T-helper 2 cell treated with Interferon-gamma antibody and Interleukin-4, amounts not matched to agents 5 μg/mL and 100 μg/mL, for 36 hours (primary cell): ENCODE results near the gene ASMT.

ENCODE experiments used
- DNase-seq: peaks from one replicate; pipeline ENCODE4 v3.0.0; 2021; ENCODE audit warnings: low spot score
- H3K27ac Mint-ChIP-seq: one replicate; pipeline ENCODE4 v1.8.0; 2021; ENCODE audit warnings: mild to moderate bottlenecking, mixed read lengths
- H3K27me3 Mint-ChIP-seq: one replicate; pipeline ENCODE4 v1.8.0; 2021; ENCODE audit warnings: low read depth, mixed read lengths
- H3K36me3 Mint-ChIP-seq: one replicate; pipeline ENCODE4 v1.8.0; 2021; ENCODE audit warnings: low read depth, mixed read lengths
- H3K4me1 Mint-ChIP-seq: one replicate; pipeline ENCODE4 v1.8.0; 2021; ENCODE audit warnings: low read depth, mixed read lengths
- H3K4me3 Mint-ChIP-seq: one replicate; pipeline ENCODE4 v1.8.0; 2022; ENCODE audit warnings: mild to moderate bottlenecking, moderate library complexity, mixed read lengths
- H3K9me3 Mint-ChIP-seq: one replicate; pipeline ENCODE4 v1.8.0; 2021; ENCODE audit warnings: mixed read lengths

The ASMT gene

GRCh38 chrX:1592470-1593142, 22.3 kb upstream of the ASMT start:
- Mint-ChIP-seq H3K36me3 (peaks cover 44% of the 10 kb centered on the region), H3K9me3 (no peaks in the 10 kb centered on the region), H3K4me3 (peak overlapping the region; percentile 95), H3K27ac (peak overlapping the region; percentile 91), H3K27me3 (no peaks in the 10 kb centered on the region), H3K4me1 (peaks cover 15% of the 10 kb centered on the region)
- DNase-seq, result peak; percentile 46

GRCh38 chrX:1593286-1594271, 21.3 kb upstream of the ASMT start:
- H3K27me3 Mint-ChIP-seq, result no peaks in the 10 kb centered on the region
- peaks cover 49% of the 10 kb centered on the region for H3K36me3 Mint-ChIP-seq
- no peaks in the 10 kb centered on the region for H3K9me3 Mint-ChIP-seq
- H3K4me1 Mint-ChIP-seq, result peaks cover 15% of the 10 kb centered on the region
- DNase-seq, result peak; percentile 4
- H3K27ac Mint-ChIP-seq, result peak overlapping the region; percentile 85
- peak overlapping the region; percentile 95 for H3K4me3 Mint-ChIP-seq

DNA sequence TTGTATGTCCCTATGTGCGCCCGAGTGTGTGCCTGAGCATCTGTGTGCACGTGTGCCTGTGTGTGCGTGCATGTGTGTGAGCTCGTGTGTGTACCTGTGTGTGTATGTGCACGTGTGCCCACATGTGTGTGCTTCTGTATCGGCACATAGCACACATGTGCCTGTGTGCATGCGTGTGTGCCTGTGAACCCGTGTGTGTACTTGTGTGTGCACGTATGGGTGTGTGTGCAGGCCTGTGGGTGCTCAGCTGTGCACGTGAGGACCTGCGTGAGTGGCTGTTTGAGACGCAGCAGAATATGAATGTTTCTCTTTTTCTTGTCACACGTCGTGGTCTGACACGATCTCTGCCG, 19.2 kb upstream of the ASMT start:
- Mint-ChIP-seq H3K4me3 (no peak overlapping the region), H3K4me1 (peaks cover 10% of the 10 kb centered on the region), H3K36me3 (peaks cover 60% of the 10 kb centered on the region), H3K27me3 (no peaks in the 10 kb centered on the region), H3K27ac (no peak overlapping the region), H3K9me3 (no peaks in the 10 kb centered on the region)
- no peak for DNase-seq

DNA sequence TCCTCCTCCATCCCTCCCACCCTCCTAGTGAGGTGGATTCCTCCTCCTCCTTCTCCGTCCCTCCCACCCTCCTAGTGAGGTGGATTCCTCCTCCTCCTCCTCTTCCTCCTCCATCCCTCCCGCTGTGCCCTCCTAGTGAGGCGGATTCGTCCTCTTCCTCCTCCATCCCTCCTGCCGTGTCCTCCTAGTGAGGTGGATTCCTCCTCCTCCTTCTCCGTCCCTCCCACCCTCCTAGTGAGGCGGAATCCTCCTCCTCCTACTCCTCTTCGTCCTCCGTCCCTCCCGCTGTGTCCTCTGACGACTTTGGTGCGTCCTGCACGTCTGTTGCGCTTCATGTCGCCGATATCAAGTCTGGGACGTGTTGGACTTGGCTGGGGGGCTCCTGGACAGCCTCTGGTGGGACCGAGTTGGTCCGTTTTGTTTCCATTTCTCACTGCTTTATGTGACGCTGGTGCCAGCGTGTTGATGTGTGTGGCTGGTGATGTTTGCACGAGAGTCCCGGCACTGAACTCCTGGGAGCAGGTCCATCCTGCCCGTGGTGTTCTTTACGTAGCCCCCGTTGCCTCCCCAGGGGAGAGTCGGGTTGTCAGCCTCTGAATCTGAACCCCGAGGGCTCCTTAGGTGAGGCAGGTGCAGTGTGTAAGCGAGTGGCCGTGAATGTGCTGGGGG, 18.0 kb upstream of the ASMT start:
- peaks cover 66% of the 10 kb centered on the region for H3K36me3 Mint-ChIP-seq
- no peaks in the 10 kb centered on the region for H3K9me3 Mint-ChIP-seq
- no peaks in the 10 kb centered on the region for H3K27me3 Mint-ChIP-seq
- no peak overlapping the region for H3K4me3 Mint-ChIP-seq
- DNase-seq, result no peak
- no peak overlapping the region for H3K27ac Mint-ChIP-seq
- H3K4me1 Mint-ChIP-seq, result peaks cover 8% of the 10 kb centered on the region

DNA sequence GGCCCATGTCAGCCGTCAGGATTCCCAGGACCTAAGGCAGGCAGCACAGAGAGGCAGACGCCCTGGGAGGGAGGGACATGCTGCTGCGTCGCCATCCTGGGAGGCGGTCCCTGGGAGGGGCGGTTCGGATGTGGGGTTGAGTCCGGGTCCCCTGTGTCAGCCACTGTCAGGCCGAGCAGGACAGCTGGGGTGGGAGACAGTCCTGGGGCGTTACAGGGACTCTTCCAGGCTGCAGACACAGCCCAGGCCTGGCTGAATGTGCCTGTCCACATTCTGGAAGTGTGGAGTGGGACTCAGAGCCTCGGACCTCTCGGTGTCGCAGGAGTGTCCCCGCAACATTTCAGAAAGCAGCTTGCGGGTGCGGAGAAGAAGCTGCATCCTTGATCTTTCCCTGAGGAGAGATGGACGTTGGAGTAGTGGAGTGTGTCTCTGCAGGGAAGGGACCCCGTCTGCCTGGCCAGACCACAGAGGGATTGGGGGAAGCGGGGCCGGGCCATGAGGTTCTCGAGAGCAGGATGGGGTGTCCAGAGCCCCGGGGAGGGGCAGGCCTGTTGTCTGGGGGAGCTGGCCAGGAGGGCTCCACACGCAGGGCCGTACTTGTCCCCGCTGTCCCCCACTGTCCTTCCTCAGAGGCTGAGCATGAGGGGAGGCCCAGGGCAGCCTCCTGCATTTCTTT, 17.4 kb upstream of the ASMT start:
- H3K4me1 Mint-ChIP-seq, result peaks cover 8% of the 10 kb centered on the region
- no peak overlapping the region for H3K4me3 Mint-ChIP-seq
- DNase-seq, result peak; percentile 3
- no peak overlapping the region for H3K27ac Mint-ChIP-seq
- peaks cover 68% of the 10 kb centered on the region for H3K36me3 Mint-ChIP-seq
- no peaks in the 10 kb centered on the region for H3K27me3 Mint-ChIP-seq
- H3K9me3 Mint-ChIP-seq, result no peaks in the 10 kb centered on the region

DNA sequence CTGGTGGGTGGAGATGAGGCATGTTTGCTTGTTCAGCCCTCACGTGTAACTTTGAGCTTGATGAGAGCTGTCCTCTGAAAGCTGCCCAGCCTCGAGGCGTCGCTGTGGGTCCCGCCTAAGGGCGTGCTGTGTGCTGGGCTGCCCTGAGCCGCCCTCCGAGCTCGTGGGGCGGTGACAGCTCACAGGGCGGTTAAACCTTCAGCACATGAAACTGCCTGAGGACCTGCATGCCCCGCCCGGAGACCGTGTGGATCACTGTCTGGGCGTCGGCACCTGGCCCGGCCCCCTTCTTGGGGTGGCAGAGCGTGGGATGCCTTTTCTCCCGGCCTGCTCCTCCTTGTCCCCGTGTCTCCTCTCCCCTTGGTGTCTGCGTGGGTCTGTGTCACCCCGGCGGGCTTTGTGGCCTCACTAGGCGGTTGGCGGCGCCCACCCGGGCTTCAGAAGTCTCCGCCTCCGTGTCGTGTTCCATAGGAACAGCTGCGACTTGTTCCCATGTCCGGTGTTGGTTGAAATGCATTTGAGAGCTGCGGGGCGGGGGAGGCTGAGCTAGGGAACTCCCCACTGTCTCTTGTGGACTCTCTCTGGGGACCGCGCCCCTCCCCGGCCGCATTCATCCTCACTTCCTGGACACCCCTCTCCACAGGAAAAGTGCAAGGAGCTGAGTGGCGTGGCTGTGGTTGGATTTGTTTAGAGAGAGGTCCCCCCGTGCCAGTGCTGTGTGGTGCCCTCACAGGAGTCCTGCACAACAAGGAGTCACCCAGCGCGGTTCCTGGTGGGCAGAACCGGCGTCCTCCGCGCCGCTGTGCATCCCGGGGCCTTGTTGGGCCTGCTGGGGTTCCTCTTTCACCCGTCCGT, 16.6 kb upstream of the ASMT start:
- DNase-seq, result peak; percentile 1
- Mint-ChIP-seq H3K4me1 (peaks cover under 1% of the 10 kb centered on the region), H3K27ac (peak overlapping the region; percentile 31), H3K36me3 (peaks cover 65% of the 10 kb centered on the region), H3K9me3 (no peaks in the 10 kb centered on the region), H3K27me3 (no peaks in the 10 kb centered on the region), H3K4me3 (no peak overlapping the region)

DNA sequence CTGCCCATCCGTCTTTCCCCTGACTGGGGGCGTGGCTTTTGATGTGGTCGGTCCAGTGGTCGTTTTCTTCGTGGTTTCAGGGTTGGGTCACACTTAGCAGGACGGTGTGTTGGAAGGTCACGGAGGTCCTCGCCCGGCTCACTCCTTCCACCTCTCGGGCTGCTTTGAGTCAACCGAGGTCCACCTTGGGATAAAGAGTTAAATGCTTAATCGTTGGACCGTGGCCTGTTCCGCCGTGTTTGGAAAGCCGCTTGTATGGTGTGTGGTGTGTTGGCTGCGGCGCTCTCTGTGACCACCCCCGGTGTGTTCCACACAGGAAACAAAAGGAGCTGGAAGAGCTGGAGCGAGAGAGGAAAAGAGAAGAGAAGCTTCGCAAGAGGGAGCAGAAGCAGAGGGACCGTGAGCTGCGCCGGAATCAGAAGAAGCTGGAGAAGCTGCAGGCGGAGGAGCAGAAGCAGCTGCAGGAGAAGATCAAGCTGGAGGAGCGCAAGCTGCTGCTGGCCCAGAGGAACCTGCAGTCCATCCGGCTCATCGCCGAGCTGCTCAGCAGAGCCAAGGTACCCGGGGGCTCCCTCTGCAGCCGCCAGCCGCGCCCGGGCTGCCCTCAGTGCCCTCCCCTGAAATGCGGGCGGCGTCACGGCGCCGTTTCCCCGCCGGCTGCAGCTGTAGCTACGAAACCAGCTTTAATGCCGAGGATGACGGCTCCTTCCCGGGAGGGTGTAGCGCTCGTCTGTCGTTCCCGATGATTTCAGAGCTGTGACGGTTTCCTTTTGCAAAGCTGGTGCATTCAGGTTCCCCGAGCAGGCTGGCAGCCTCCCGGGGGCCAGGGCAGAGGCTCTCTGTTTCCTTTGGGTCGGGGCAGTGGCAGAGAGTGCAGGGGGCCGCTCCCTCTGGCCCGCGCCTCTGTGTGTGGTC, 15.7 kb upstream of the ASMT start:
- H3K4me1 Mint-ChIP-seq, result no peaks in the 10 kb centered on the region
- peak; percentile 3 for DNase-seq
- H3K9me3 Mint-ChIP-seq, result no peaks in the 10 kb centered on the region
- no peaks in the 10 kb centered on the region for H3K27me3 Mint-ChIP-seq
- H3K36me3 Mint-ChIP-seq, result peaks cover 60% of the 10 kb centered on the region
- no peak overlapping the region for H3K27ac Mint-ChIP-seq
- H3K4me3 Mint-ChIP-seq, result no peak overlapping the region

DNA sequence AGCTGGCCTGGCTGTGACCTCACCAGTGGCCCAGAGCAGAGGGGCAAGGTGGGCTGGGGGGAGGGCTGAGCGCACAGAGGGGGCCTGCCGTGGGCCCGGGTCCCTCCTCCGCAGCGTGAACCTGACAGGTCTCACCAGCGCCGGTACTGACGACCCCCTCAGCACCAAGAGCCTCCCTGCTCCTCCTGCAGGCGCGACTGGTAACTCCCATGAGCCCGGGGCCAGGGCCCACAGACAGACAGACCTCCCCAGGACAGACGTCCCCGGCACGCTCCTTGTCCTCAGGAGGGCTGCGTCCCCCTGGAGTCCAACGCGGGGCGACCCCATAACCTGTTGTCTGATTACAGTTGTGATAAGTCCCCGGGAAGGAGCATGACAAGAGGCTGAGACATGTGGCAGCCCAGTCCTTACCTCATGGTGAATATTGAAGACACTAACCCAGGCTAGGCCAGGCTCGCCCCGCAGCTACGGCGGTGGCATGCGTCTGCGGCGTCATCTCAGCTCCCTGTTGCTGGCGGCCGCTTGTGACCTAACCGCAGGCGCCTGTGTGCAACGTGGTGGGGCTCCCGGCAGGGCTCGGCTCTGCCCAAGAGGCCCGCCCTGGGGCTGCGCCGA, 15.0 kb upstream of the ASMT start:
- H3K4me3 Mint-ChIP-seq, result no peak overlapping the region
- H3K36me3 Mint-ChIP-seq, result peaks cover 60% of the 10 kb centered on the region
- no peaks in the 10 kb centered on the region for H3K9me3 Mint-ChIP-seq
- no peak overlapping the region for H3K27ac Mint-ChIP-seq
- no peaks in the 10 kb centered on the region for H3K4me1 Mint-ChIP-seq
- no peak for DNase-seq
- no peaks in the 10 kb centered on the region for H3K27me3 Mint-ChIP-seq

- Mint-ChIP-seq H3K27me3 (no peaks in the 10 kb centered on the region), H3K4me1 (no peaks in the 10 kb centered on the region), H3K9me3 (no peaks in the 10 kb centered on the region), H3K27ac (no peak overlapping the region), H3K36me3 (peaks cover 56% of the 10 kb centered on the region), H3K4me3 (no peak overlapping the region)
- DNase-seq, result no peak
Observed at GRCh38 chrX:1600406-1601050, 14.3 kb upstream of the ASMT start.

- H3K27ac Mint-ChIP-seq, result no peak overlapping the region
- no peaks in the 10 kb centered on the region for H3K9me3 Mint-ChIP-seq
- peaks cover 53% of the 10 kb centered on the region for H3K36me3 Mint-ChIP-seq
Observed at GRCh38 chrX:1601051-1601767, 13.7 kb upstream of the ASMT start.

GRCh38 chrX:1601768-1602085, 13.1 kb upstream of the ASMT start:
- Mint-ChIP-seq H3K27ac (no peak overlapping the region), H3K36me3 (peaks cover 53% of the 10 kb centered on the region), H3K27me3 (no peaks in the 10 kb centered on the region), H3K9me3 (no peaks in the 10 kb centered on the region), H3K4me3 (no peak overlapping the region), H3K4me1 (no peaks in the 10 kb centered on the region)
- DNase-seq, result no peak

More at GRCh38 chrX:1601051-1601767, 13.7 kb upstream of the ASMT start:
- peak; percentile 2 for DNase-seq
- Mint-ChIP-seq H3K27me3 (no peaks in the 10 kb centered on the region), H3K4me1 (no peaks in the 10 kb centered on the region), H3K4me3 (no peak overlapping the region)
